ENCODE data around the gene AANAT. TPM values are rescaled to one million over a fixed set of nuclear protein-coding genes. Genes with fewer than 3 reads are reported as not detected.

Gene AANAT
- total RNA-seq, 1 experiment from 2014 or later: not detected

GRCh38 chr17:76515274-76515949 is 48.0 kb downstream of the AANAT start:
- H3K27ac ChIP-seq (ENCODE audit: low read depth, low read length): no peak overlapping the region
- H3K9me3 ChIP-seq (ENCODE audit: control insufficient read depth in 1 of 2, insufficient read depth in 1 of 2, low read depth in 1 of 2, low read length in 2 of 2): no peaks in the 10 kb centered on the region
- CTCF ChIA-PET: no interaction called here
- no peak overlapping the region for H3K9ac ChIP-seq (ENCODE audit: low read length)
- no peaks in the 10 kb centered on the region for H3K27me3 ChIP-seq (ENCODE audit: insufficient read depth, low read length)
- RAD21 ChIA-PET (ENCODE audit: low non-redundant PET in 1 of 2, low total read pairs in 2 of 2, uncharacterized antibody in 2 of 2, unreplicated experiment in 2 of 2): no interaction called here
- H3K4me3 ChIP-seq (replicated peaks in 1 of 2; ENCODE audit: low read depth in 1 of 2, low read length in 2 of 2): no peak overlapping the region
- H3K4me2 ChIP-seq (ENCODE audit: low read length): no peak overlapping the region
- no peak overlapping the region for H2AFZ ChIP-seq (ENCODE audit: low read depth, low read length, poor library complexity, severe bottlenecking)
- intact Hi-C loops (cut with micrococcal nuclease): no loop called here
- no TSS peak for BruUV-seq (replicated peaks)
- POLR2A ChIA-PET: no interaction called here
- no peaks in the 10 kb centered on the region for H3K79me2 ChIP-seq (ENCODE audit: insufficient read depth, low read length)
- DNase-seq (ENCODE audit: low read depth, low spot score) (no peak), ATAC-seq (no peak)
- H3K9me2 ChIP-seq (ENCODE audit: insufficient read depth): no peaks in the 10 kb centered on the region
- no peaks in the 10 kb centered on the region for H3K36me3 ChIP-seq (ENCODE audit: control insufficient read depth in 1 of 2, insufficient read depth in 2 of 2, low read length in 2 of 2)
- TF ChIP-seq, protein P1, sequence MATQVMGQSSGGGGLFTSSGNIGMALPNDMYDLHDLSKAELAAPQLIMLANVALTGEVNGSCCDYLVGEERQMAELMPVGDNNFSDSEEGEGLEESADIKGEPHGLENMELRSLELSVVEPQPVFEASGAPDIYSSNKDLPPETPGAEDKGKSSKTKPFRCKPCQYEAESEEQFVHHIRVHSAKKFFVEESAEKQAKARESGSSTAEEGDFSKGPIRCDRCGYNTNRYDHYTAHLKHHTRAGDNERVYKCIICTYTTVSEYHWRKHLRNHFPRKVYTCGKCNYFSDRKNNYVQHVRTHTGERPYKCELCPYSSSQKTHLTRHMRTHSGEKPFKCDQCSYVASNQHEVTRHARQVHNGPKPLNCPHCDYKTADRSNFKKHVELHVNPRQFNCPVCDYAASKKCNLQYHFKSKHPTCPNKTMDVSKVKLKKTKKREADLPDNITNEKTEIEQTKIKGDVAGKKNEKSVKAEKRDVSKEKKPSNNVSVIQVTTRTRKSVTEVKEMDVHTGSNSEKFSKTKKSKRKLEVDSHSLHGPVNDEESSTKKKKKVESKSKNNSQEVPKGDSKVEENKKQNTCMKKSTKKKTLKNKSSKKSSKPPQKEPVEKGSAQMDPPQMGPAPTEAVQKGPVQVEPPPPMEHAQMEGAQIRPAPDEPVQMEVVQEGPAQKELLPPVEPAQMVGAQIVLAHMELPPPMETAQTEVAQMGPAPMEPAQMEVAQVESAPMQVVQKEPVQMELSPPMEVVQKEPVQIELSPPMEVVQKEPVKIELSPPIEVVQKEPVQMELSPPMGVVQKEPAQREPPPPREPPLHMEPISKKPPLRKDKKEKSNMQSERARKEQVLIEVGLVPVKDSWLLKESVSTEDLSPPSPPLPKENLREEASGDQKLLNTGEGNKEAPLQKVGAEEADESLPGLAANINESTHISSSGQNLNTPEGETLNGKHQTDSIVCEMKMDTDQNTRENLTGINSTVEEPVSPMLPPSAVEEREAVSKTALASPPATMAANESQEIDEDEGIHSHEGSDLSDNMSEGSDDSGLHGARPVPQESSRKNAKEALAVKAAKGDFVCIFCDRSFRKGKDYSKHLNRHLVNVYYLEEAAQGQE (IDR thresholded peaks at IDR 0.05; ENCODE audit: low read depth): no peak
- TF ChIP-seq POLR2AphosphoS5 (IDR thresholded peaks at IDR 0.05; ENCODE audit: low read depth, low read length) (no peak), ZFX (IDR thresholded peaks at IDR 0.05) (no peak), EZH2 (IDR thresholded peaks at IDR 0.05) (no peak), RAD21 (IDR thresholded peaks at IDR 0.05; ENCODE audit: low read depth) (no peak)
- no peaks in the 10 kb centered on the region for H3K4me1 ChIP-seq (ENCODE audit: control insufficient read depth in 1 of 2, insufficient read depth in 2 of 2, low read length in 2 of 2)
- H4K20me1 ChIP-seq (ENCODE audit: insufficient read depth): no peaks in the 10 kb centered on the region

GRCh38 chr17:76517638-76518038 is 50.2 kb downstream of the AANAT start:
- no peak overlapping the region for H3K4me3 ChIP-seq (replicated peaks in 1 of 2; ENCODE audit: low read depth in 1 of 2, low read length in 2 of 2)
- ATAC-seq (no peak), DNase-seq (ENCODE audit: low read depth, low spot score) (no peak)
- no peak overlapping the region for H3K4me2 ChIP-seq (ENCODE audit: low read length)
- no peaks in the 10 kb centered on the region for H3K27me3 ChIP-seq (ENCODE audit: insufficient read depth, low read length)
- RAD21 ChIA-PET (ENCODE audit: low non-redundant PET in 1 of 2, low total read pairs in 2 of 2, uncharacterized antibody in 2 of 2, unreplicated experiment in 2 of 2): no interaction called here
- H3K9ac ChIP-seq (ENCODE audit: low read length): no peak overlapping the region
- no peaks in the 10 kb centered on the region for H3K9me3 ChIP-seq (ENCODE audit: control insufficient read depth in 1 of 2, insufficient read depth in 1 of 2, low read depth in 1 of 2, low read length in 2 of 2)
- BruUV-seq (replicated peaks): no TSS peak
- CTCF ChIA-PET: no interaction called here
- POLR2A ChIA-PET: no interaction called here
- no peak overlapping the region for H2AFZ ChIP-seq (ENCODE audit: low read depth, low read length, poor library complexity, severe bottlenecking)
- intact Hi-C loops (cut with micrococcal nuclease): no loop called here
- H4K20me1 ChIP-seq (ENCODE audit: insufficient read depth): no peaks in the 10 kb centered on the region
- H3K4me1 ChIP-seq (ENCODE audit: control insufficient read depth in 1 of 2, insufficient read depth in 2 of 2, low read length in 2 of 2): peaks cover 0 to under 1% of the 10 kb centered on the region in 2 experiments; a peak in 1 of 4 replicates
- H3K9me2 ChIP-seq (ENCODE audit: insufficient read depth): no peaks in the 10 kb centered on the region
- H3K79me2 ChIP-seq (ENCODE audit: insufficient read depth, low read length): no peaks in the 10 kb centered on the region
- H3K36me3 ChIP-seq (ENCODE audit: control insufficient read depth in 1 of 2, insufficient read depth in 2 of 2, low read length in 2 of 2): no peaks in the 10 kb centered on the region
- H3K27ac ChIP-seq (ENCODE audit: low read depth, low read length): no peak overlapping the region; the same call in 1 of the 2 replicates
- TF ChIP-seq EZH2 (IDR thresholded peaks at IDR 0.05) (no peak), YY1 (IDR thresholded peaks at IDR 0.05; ENCODE audit: extremely low read depth, insufficient replicate concordance, low read depth, low read length) (no peak), SRF (IDR thresholded peaks at IDR 0.05; ENCODE audit: low read depth) (no peak), ZNF274 (IDR thresholded peaks at IDR 0.05; ENCODE audit: low read depth, low read length) (no peak), ZFX (IDR thresholded peaks at IDR 0.05) (no peak), SP1 (IDR thresholded peaks at IDR 0.05; ENCODE audit: low read depth) (no peak), TCF7L2 (IDR thresholded peaks at IDR 0.05; ENCODE audit: borderline replicate concordance, extremely low read depth, insufficient read depth, insufficient read length) (no peak), ELF1 (IDR thresholded peaks at IDR 0.05; ENCODE audit: borderline replicate concordance, low read depth) (no peak), RAD21 (IDR thresholded peaks at IDR 0.05; ENCODE audit: low read depth) (no peak), CTCF (IDR thresholded peaks at IDR 0.05 in 2 of 3, conservative IDR thresholded peaks at IDR 0.05 in 1 of 3; ENCODE audit: borderline replicate concordance in 1 of 3, insufficient read depth in 1 of 3, low read depth in 2 of 3, low read length in 2 of 3) (no peak)
- TF ChIP-seq, protein P2, sequence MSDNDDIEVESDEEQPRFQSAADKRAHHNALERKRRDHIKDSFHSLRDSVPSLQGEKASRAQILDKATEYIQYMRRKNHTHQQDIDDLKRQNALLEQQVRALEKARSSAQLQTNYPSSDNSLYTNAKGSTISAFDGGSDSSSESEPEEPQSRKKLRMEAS (IDR thresholded peaks at IDR 0.05): no peak
- TF ChIP-seq, protein P3, sequence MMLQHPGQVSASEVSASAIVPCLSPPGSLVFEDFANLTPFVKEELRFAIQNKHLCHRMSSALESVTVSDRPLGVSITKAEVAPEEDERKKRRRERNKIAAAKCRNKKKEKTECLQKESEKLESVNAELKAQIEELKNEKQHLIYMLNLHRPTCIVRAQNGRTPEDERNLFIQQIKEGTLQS (IDR thresholded peaks at IDR 0.05): no peak
